GM23248 (cell line): ENCODE measurements around the gene SMARCAL1. TPM values are rescaled to one million over a fixed set of nuclear protein-coding genes. Genes with fewer than 3 reads are reported as not detected.

Source experiments
- DNase-seq: peaks from one replicate; pipeline ENCODE4 v3.0.0-alpha.2; 2015
- H2AFZ ChIP-seq: fragments of 200-600 bp; sonication (generic); 2 replicates; pipeline ENCODE4 v1.6.1; 2016; ENCODE audit warnings: antibody characterized with exemption
- H3F3A ChIP-seq: fragments of 200-600 bp; sonication (generic); 2 replicates; pipeline ENCODE4 v1.6.1; 2016; ENCODE audit warnings: mild to moderate bottlenecking, antibody characterized with exemption, mixed run types; ENCODE audit not compliant: insufficient read depth
- H3K27ac ChIP-seq: fragments of 200-600 bp; sonication (generic); 2 replicates; pipeline ENCODE4 v1.5.1; 2016; ENCODE audit warnings: mild to moderate bottlenecking
- H3K27me3 ChIP-seq: fragments of 200-600 bp; sonication (generic); replicated peaks from 2 replicates; pipeline ENCODE4 v1.6.1; 2016; ENCODE audit warnings: mild to moderate bottlenecking; ENCODE audit not compliant: insufficient read depth
- H3K36me3 ChIP-seq: fragments of 200-600 bp; sonication (generic); 2 replicates; pipeline ENCODE4 v1.6.1; 2016; ENCODE audit warnings: low read depth, mild to moderate bottlenecking
- H3K4me1 ChIP-seq: fragments of 200-600 bp; sonication (generic); 2 replicates; pipeline ENCODE4 v1.6.1; 2016; ENCODE audit warnings: mild to moderate bottlenecking; ENCODE audit not compliant: insufficient read depth
- H3K4me2 ChIP-seq: fragments of 200-600 bp; sonication (generic); one replicate; pipeline ENCODE4 v1.6.1; 2016; ENCODE audit warnings: mild to moderate bottlenecking; ENCODE audit not compliant: unreplicated experiment
- H3K4me3 ChIP-seq: fragments of 200-600 bp; sonication (generic); 2 replicates; pipeline ENCODE4 v1.5.1; 2016; ENCODE audit warnings: mild to moderate bottlenecking
- H3K79me2 ChIP-seq: fragments of 200-600 bp; sonication (generic); 2 replicates; pipeline ENCODE4 v1.6.1; 2016; ENCODE audit warnings: mild to moderate bottlenecking; ENCODE audit not compliant: insufficient read depth
- H3K9ac ChIP-seq: fragments of 200-600 bp; sonication (generic); 2 replicates; pipeline ENCODE4 v1.6.1; 2016; ENCODE audit warnings: mild to moderate bottlenecking
- H3K9me2 ChIP-seq: fragments of 200-600 bp; sonication (generic); 2 replicates; pipeline ENCODE4 v1.6.1; 2016; ENCODE audit warnings: mixed run types, mild to moderate bottlenecking, moderate library complexity; ENCODE audit not compliant: insufficient read depth
- H3K9me3 ChIP-seq: fragments of 200-600 bp; sonication (generic); one replicate; pipeline ENCODE4 v1.6.1; 2017; ENCODE audit warnings: low read depth
- H4K20me1 ChIP-seq: fragments of 200-600 bp; sonication (generic); 2 replicates; pipeline ENCODE4 v1.6.0; 2016; ENCODE audit not compliant: insufficient read depth
- EZH2 ChIP-seq: fragments of 200-600 bp; sonication (generic); IDR thresholded peaks from 2 replicates; pipeline ENCODE4 v1.6.1; 2018; ENCODE audit warnings: antibody characterized with exemption, mild to moderate bottlenecking; ENCODE audit not compliant: insufficient read depth, poor library complexity, severe bottlenecking
- EZH2phosphoT487 ChIP-seq: fragments of 200-600 bp; sonication (generic); IDR thresholded peaks from 2 replicates; pipeline ENCODE4 v1.6.1; 2018; ENCODE audit warnings: antibody characterized with exemption, moderate library complexity, mild to moderate bottlenecking, low read depth; ENCODE audit not compliant: insufficient read depth
- WGBS, 2 experiments: methylation state at CpG; one replicate each; pipeline ENCODE4 v1.1.6; 2015 to 2017; ENCODE audit warnings: low lambda C conversion rate in 2 of 2, low coverage in 1 of 2; ENCODE audit errors: missing lambda C conversion rate in 2 of 2; 5-methylcytosine and 5-hydroxymethylcytosine counted together
- in situ Hi-C: fragments of 300-500 bp; cut with MboI; formaldehyde crosslinking; loops from 2 replicates; pipeline ENCODE4 v1.15.0; 2020
- polyA plus RNA-seq: library from polyadenylated mRNA; unstranded; fragments of >200 nt; fragmentation: Nextera tagmentation; extraction: Ambion mirVana; gene quantifications from 2 replicates; pipeline ENCODE4 v1.2.1, GENCODE V29; 2016
- total RNA-seq: library from RNA; depleted of rRNA; stranded (reverse); fragments of >200 nt; shearing (Covaris generic); gene quantifications from 2 replicates; pipeline ENCODE4 v1.2.3, GENCODE V29; 2014

SMARCAL1 gene
- total and polyA plus RNA-seq, 2 experiments from 2014 or later = 10.9 to 30.5 TPM

- Histone ChIP-seq H3K4me2 (no peak overlapping the region), H3K27me3 (no peaks in the 10 kb centered on the region), H3K4me1 (no peaks in the 10 kb centered on the region), H3K9ac (no peak overlapping the region), H3K9me3 (no peaks in the 10 kb centered on the region), H3K36me3 (peaks cover 23% of the 10 kb centered on the region), H3K79me2 (no peaks in the 10 kb centered on the region), H3F3A (no peaks in the 10 kb centered on the region), H3K4me3 (no peak overlapping the region), H2AFZ (no peak overlapping the region), H4K20me1 (no peaks in the 10 kb centered on the region), H3K9me2 (no peaks in the 10 kb centered on the region), H3K27ac (no peak overlapping the region)
- DNase-seq = no peak
- TF ChIP-seq EZH2 (no peak), EZH2phosphoT487 (no peak)
- in situ Hi-C loops = no loop called here
Measured at GRCh38 chr2:216469661-216470060, 57.4 kb downstream of the SMARCAL1 start.

- Histone ChIP-seq H3K27ac (no peak overlapping the region), H4K20me1 (no peaks in the 10 kb centered on the region), H3K79me2 (no peaks in the 10 kb centered on the region), H3K27me3 (no peaks in the 10 kb centered on the region), H3K9me3 (no peaks in the 10 kb centered on the region), H3K4me3 (no peak overlapping the region), H3K9me2 (no peaks in the 10 kb centered on the region), H2AFZ (no peak overlapping the region), H3K9ac (no peak overlapping the region), H3F3A (peaks cover 8% of the 10 kb centered on the region), H3K36me3 (peaks cover 22% of the 10 kb centered on the region), H3K4me2 (no peak overlapping the region), H3K4me1 (peaks cover 12% of the 10 kb centered on the region)
- 89 to 92% methylated on average over 3 of the region's 3 CpGs for WGBS, 2 experiments
- no peak for DNase-seq
- TF ChIP-seq EZH2 (no peak), EZH2phosphoT487 (no peak)
- in situ Hi-C loops = no loop called here
Measured at GRCh38 chr2:216473187-216473586, 60.9 kb downstream of the SMARCAL1 start.

GRCh38 chr2:216474925-216475670 lies 62.8 kb downstream of the SMARCAL1 start:
- Histone ChIP-seq H3K4me3 (no peak overlapping the region), H3F3A (peaks cover 15% of the 10 kb centered on the region), H3K27me3 (no peaks in the 10 kb centered on the region), H3K9me3 (no peaks in the 10 kb centered on the region), H2AFZ (no peak overlapping the region), H3K4me1 (peaks cover 18% of the 10 kb centered on the region), H3K36me3 (peaks cover 19% of the 10 kb centered on the region), H3K79me2 (no peaks in the 10 kb centered on the region), H4K20me1 (no peaks in the 10 kb centered on the region), H3K9me2 (no peaks in the 10 kb centered on the region), H3K9ac (no peak overlapping the region), H3K27ac (no peak overlapping the region), H3K4me2 (no peak overlapping the region)
- TF ChIP-seq EZH2phosphoT487 (no peak), EZH2 (no peak)
- in situ Hi-C loops = no loop called here
- DNase-seq = no peak
- WGBS, 2 experiments = 96% methylated on average over 12 of the region's 12 CpGs

GRCh38 chr2:216475767-216476166 lies 63.5 kb downstream of the SMARCAL1 start:
- Histone ChIP-seq H3K4me1 (peaks cover 18% of the 10 kb centered on the region), H3K9me3 (no peaks in the 10 kb centered on the region), H3K79me2 (no peaks in the 10 kb centered on the region), H3K4me2 (no peak overlapping the region), H3K9ac (no peak overlapping the region), H3K36me3 (peaks cover 19% of the 10 kb centered on the region), H4K20me1 (no peaks in the 10 kb centered on the region), H3K27ac (no peak overlapping the region), H3K9me2 (no peaks in the 10 kb centered on the region), H3K27me3 (no peaks in the 10 kb centered on the region), H2AFZ (no peak overlapping the region), H3F3A (peaks cover 15% of the 10 kb centered on the region), H3K4me3 (no peak overlapping the region)
- DNase-seq = no peak
- in situ Hi-C loops = no loop called here
- 84 to 90% methylated on average over 6 of the region's 6 CpGs for WGBS, 2 experiments
- TF ChIP-seq EZH2 (no peak), EZH2phosphoT487 (no peak)
